Colonic mucosa (tissue), 4 donors: ENCODE results near the gene PAK3. TPM values are rescaled to one million over a fixed set of nuclear protein-coding genes. Genes with fewer than 3 reads are reported as not detected.

Source experiments
- DNase-seq: peaks from one replicate; pipeline ENCODE4 v3.0.0-alpha.2; 2020
- H3K27ac ChIP-seq: fragments of 200-600 bp; one replicate; pipeline ENCODE4 v1.8.0; 2021
- H3K27me3 ChIP-seq: fragments of 200-600 bp; one replicate; pipeline ENCODE4 v1.8.0; 2021
- H3K36me3 ChIP-seq: fragments of 200-600 bp; one replicate; pipeline ENCODE4 v1.8.0; 2021
- H3K4me1 ChIP-seq: fragments of 200-600 bp; one replicate; pipeline ENCODE4 v1.8.0; 2021; ENCODE audit warnings: mild to moderate bottlenecking
- H3K4me3 ChIP-seq: fragments of 200-600 bp; one replicate; pipeline ENCODE4 v1.8.0; 2021
- H3K9ac ChIP-seq, 2 donors: one replicate each; pipeline ENCODE4 v1.7.0; 2013; ENCODE audit warnings: control low read depth in 2 of 2, low read depth in 2 of 2, low read length in 2 of 2
- H3K9me3 ChIP-seq: fragments of 200-600 bp; one replicate; pipeline ENCODE4 v1.8.0; 2021
- intact Hi-C: fragments of 100-400 bp; cut with DNase I; formaldehyde crosslinking; loops from one replicate; pipeline ENCODE4 v1.14.1; 2022
- total RNA-seq, 2 donors: library from RNA; stranded (reverse); fragmentation: NEBNext Ultra II Directional in 1 of 2; extraction: Animal tissue kit (Norgen Biotek cat#: 25700) in 1 of 2; gene quantifications; one replicate each; pipeline ENCODE4 v1.2.1, GENCODE V29; 2021
- TF ChIP-seq, protein P1 (sequence below): fragments of 200-600 bp; IDR thresholded peaks from one replicate; pipeline ENCODE4 v1.8.0; 2022; ENCODE audit warnings: antibody characterized with exemption, mild to moderate bottlenecking
- donor health status: healthy.
- donor health status: DM: no; HTN: no; CAD: no.
- donor health status: DM: no; HTN: no; CAD: no.

PAK3 gene
- total RNA-seq, 2 donors from 2014 or later: 0.25 to 0.66 TPM

DNA sequence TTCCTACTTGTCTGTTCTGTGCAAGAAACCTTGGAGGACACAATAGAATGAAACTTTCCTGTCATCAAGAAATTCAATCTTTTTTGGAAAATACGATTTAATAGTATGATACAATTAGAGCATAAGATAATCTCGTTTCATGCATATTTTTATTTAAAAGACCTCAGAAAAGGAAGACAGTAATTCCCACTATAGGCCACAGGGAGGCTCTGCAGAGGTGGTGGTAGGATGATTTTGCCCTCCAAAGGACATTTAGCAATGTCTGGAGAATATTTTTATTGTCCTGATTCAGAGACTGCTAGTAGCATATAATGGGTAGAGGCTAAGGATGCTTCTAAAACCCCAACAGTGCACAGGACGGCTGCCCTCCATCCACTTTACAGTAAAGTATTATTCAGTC, 68.7 kb downstream of the PAK3 start:
- Histone ChIP-seq H3K9me3 (no peaks in the 10 kb centered on the region), H3K36me3 (no peaks in the 10 kb centered on the region), H3K4me3 (no peak overlapping the region), H3K4me1 (no peaks in the 10 kb centered on the region), H3K27me3 (peaks cover 3% of the 10 kb centered on the region), H3K27ac (no peak overlapping the region), H3K9ac (no peak overlapping the region)
- intact Hi-C loops: no loop called here
- TF ChIP-seq, protein P1, sequence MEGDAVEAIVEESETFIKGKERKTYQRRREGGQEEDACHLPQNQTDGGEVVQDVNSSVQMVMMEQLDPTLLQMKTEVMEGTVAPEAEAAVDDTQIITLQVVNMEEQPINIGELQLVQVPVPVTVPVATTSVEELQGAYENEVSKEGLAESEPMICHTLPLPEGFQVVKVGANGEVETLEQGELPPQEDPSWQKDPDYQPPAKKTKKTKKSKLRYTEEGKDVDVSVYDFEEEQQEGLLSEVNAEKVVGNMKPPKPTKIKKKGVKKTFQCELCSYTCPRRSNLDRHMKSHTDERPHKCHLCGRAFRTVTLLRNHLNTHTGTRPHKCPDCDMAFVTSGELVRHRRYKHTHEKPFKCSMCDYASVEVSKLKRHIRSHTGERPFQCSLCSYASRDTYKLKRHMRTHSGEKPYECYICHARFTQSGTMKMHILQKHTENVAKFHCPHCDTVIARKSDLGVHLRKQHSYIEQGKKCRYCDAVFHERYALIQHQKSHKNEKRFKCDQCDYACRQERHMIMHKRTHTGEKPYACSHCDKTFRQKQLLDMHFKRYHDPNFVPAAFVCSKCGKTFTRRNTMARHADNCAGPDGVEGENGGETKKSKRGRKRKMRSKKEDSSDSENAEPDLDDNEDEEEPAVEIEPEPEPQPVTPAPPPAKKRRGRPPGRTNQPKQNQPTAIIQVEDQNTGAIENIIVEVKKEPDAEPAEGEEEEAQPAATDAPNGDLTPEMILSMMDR: no peak
- no peak for DNase-seq

DNA sequence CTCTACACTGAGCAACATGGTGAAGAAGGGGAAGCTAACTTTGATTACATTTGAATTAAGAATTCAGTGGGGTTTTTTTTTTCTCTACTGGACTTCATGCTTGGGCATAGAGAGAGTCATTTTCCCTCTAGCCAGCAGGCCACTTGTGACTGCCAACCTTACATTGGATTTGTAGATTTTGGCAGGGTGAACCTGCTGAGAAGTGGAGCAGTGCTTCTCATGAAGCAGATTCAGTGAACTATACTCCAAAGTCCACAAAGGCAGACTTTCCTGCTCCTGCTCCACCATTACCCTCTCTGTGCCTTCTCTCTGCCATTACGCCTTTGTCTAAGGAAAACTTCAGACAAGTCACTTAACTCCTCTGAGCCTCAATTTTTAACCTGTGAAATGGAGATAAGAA, 69.9 kb downstream of the PAK3 start:
- DNase-seq: no peak
- Histone ChIP-seq H3K4me3 (no peak overlapping the region), H3K9ac (no peak overlapping the region), H3K27ac (no peak overlapping the region), H3K9me3 (no peaks in the 10 kb centered on the region), H3K36me3 (no peaks in the 10 kb centered on the region), H3K4me1 (no peaks in the 10 kb centered on the region), H3K27me3 (peaks cover 3% of the 10 kb centered on the region)
- intact Hi-C loops: no loop called here
- TF ChIP-seq, protein P1: no peak

DNA sequence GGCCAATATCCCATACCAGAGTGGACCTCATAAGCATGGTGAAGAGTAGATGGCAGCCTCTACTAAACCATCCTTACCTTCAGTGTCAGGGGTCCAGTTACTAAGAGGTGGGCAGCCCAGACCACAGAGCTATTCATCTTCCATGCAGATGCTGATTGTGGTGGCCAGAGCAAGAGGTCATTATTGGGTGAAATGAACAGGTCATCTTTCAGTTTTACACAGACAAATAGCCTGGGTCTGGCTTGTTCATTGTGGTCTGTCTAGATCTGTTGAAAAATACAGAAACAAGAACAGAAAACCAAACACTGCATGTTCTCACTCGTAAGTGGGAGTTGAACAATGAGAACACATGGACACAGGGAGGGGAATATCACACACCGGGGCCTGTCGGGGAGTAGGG, 71.3 kb downstream of the PAK3 start:
- intact Hi-C loops: no loop called here
- TF ChIP-seq, protein P1: no peak
- H3K4me1 ChIP-seq: no peaks in the 10 kb centered on the region
- H3K9ac ChIP-seq: no peak overlapping the region
- H3K27me3 ChIP-seq: peaks cover 3% of the 10 kb centered on the region
- no peaks in the 10 kb centered on the region for H3K9me3 ChIP-seq
- no peak overlapping the region for H3K4me3 ChIP-seq
- no peak overlapping the region for H3K27ac ChIP-seq
- no peaks in the 10 kb centered on the region for H3K36me3 ChIP-seq
- DNase-seq: no peak

DNA sequence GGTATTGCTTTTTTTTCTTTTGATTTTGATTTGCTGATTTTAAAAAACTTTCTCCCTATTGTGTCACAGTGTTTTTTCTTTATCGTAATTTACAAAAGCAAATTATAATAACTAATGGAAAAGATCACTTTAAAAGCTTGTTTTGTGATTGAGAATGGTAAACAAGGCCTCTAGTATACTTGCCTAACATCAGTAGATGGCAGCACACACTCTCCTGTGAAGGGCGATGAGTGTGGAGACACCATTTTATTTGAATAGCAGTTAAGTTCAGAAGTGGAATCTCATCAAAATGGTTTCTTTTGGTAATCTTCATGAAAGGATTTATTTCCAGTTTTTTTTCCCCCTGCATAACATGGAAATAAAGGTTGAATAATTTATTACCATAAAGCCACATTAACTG, 72.3 kb downstream of the PAK3 start:
- Histone ChIP-seq H3K36me3 (no peaks in the 10 kb centered on the region), H3K9me3 (no peaks in the 10 kb centered on the region), H3K9ac (no peak overlapping the region), H3K27ac (no peak overlapping the region), H3K4me3 (no peak overlapping the region), H3K4me1 (no peaks in the 10 kb centered on the region), H3K27me3 (no peaks in the 10 kb centered on the region)
- DNase-seq: no peak
- intact Hi-C loops: no loop called here
- TF ChIP-seq, protein P1: no peak

DNA sequence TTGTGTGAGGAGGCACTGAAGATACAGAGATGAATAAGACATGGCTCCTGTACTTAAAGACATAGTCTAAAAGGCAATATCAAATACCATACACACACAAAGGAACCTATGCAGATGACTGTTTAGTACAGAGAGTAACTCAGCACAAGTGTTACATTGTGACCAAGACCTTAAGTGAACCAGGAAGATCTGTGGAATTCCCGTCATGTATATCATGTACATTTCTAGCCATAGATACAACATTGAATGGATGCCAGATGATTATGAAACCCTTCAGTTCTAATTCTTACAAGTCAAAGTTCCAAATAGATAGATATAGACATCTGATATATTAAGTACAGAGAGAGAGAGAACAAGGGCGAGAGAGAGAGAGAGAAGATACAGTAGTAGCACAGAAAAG, 73.2 kb downstream of the PAK3 start:
- H3K27ac ChIP-seq: no peak overlapping the region
- no peaks in the 10 kb centered on the region for H3K9me3 ChIP-seq
- no peak for DNase-seq
- intact Hi-C loops: no loop called here
- H3K4me1 ChIP-seq: no peaks in the 10 kb centered on the region
- H3K27me3 ChIP-seq: no peaks in the 10 kb centered on the region
- H3K36me3 ChIP-seq: no peaks in the 10 kb centered on the region
- TF ChIP-seq, protein P1: no peak
- H3K4me3 ChIP-seq: no peak overlapping the region
- H3K9ac ChIP-seq: no peak overlapping the region

DNA sequence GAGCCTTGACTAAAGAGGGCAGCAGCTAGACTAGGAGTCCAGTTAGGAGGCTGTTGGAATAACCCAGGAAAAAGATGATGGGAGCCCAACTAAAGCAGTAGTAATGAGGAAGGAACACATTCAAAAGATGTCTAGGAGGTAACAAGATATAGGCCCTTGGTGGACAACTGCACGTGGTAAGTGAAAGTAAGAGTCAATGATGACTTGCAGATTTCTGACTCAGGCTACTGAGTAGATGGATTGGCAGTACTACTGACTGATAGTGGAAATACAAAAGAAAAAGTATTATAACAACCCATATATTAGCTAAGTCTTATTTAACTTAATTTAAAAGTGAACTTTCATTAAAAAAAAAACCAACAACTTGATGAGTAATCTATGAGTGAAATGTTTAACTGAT, 74.0 kb downstream of the PAK3 start:
- Histone ChIP-seq H3K27me3 (no peaks in the 10 kb centered on the region), H3K27ac (no peak overlapping the region), H3K4me3 (no peak overlapping the region), H3K4me1 (no peaks in the 10 kb centered on the region), H3K36me3 (no peaks in the 10 kb centered on the region), H3K9me3 (no peaks in the 10 kb centered on the region), H3K9ac (no peak overlapping the region)
- TF ChIP-seq, protein P1: no peak
- DNase-seq: no peak
- intact Hi-C loops: no loop called here
